Bronchial epithelial cell (primary cell): Measurements from ENCODE around the gene CPSF4L. TPM values are rescaled to one million over a fixed set of nuclear protein-coding genes. Genes with fewer than 3 reads are reported as not detected.

Experiments
- DNase-seq: peaks from one replicate; pipeline ENCODE4 v3.0.0-alpha.2; 2010; ENCODE audit warnings: low read depth
- FAIRE-seq: peaks from 2 replicates; lab custom pipeline; 2011; peaks lifted over from hg19 to GRCh38; lab: Jason Lieb, UNC
- H3K27me3 ChIP-seq: 2 replicates; pipeline ENCODE4 v1.5.1; 2011; ENCODE audit warnings: low read length; ENCODE audit not compliant: control insufficient read depth, insufficient read depth
- H3K36me3 ChIP-seq: 2 replicates; pipeline ENCODE4 v1.5.1; 2011; ENCODE audit warnings: low read length; ENCODE audit not compliant: control insufficient read depth, insufficient read depth
- H3K4me3 ChIP-seq: 2 replicates; pipeline ENCODE4 v1.5.1; 2011; ENCODE audit warnings: mild to moderate bottlenecking, low read depth, low read length, control low read depth
- total RNA-seq: library from RNA; depleted of rRNA; stranded (reverse); fragments of >200 nt; gene quantifications from 2 replicates; pipeline ENCODE4 v1.2.1, GENCODE V29; 2014
- TF ChIP-seq, protein P1 (sequence below): IDR thresholded peaks from 2 replicates; pipeline ENCODE4 v1.5.1; 2011; ENCODE audit warnings: mild to moderate bottlenecking, moderate library complexity, low read length, control low read depth, inconsistent platforms; ENCODE audit not compliant: insufficient read depth, severe bottlenecking

The CPSF4L gene
- total RNA-seq, 1 donor from 2014 or later, result not detected

DNA sequence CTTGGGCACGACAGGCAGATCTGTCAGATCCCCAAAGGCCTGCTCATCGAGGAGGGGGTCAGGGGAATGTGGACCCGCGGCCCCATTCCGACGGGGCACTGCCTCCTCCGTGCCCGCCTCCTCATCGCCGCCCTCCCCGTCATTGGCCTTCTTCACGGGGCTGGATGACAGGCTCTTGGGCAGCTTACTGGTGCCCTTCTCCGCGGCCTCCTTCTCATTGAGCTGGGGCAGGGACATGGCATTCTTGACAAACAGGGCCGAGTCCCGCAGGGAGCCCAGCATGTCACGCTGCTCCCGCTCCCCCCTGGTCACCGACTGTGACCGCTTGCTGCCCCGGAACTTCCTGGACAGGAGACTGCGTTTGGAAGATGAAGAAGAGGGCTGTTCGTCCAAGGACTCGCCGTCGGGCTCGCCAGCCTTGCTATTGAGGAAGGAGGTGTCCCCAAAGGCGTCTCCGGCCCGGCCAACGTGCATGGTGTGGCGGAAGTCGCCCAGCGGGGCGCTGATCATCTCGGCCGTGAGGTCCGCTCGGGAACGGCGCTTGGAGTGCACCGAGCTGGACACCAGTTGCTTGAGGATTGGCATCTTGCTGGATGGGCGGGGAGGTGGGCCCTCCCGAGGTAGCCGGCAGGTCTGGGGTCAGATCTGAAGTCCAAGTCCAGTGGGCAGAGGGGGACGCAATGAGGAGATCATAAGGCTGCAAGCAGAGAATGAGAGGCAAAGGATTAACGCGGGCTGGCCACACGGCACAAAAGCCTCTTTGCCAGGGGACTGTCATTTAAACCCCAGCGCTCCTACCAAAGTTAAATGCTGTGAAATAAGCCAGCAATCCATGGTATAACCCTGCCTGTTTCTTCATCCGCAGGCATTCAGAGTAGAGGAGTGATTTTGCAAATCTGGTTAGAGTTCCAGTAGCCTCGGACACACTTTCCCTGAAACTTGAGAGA is 24.5 kb upstream of the CPSF4L start:
- FAIRE-seq (no peak), DNase-seq (no peak)
- H3K36me3 ChIP-seq, result peaks cover 20% of the 10 kb centered on the region
- H3K27me3 ChIP-seq, result no peaks in the 10 kb centered on the region
- TF ChIP-seq, protein P1, sequence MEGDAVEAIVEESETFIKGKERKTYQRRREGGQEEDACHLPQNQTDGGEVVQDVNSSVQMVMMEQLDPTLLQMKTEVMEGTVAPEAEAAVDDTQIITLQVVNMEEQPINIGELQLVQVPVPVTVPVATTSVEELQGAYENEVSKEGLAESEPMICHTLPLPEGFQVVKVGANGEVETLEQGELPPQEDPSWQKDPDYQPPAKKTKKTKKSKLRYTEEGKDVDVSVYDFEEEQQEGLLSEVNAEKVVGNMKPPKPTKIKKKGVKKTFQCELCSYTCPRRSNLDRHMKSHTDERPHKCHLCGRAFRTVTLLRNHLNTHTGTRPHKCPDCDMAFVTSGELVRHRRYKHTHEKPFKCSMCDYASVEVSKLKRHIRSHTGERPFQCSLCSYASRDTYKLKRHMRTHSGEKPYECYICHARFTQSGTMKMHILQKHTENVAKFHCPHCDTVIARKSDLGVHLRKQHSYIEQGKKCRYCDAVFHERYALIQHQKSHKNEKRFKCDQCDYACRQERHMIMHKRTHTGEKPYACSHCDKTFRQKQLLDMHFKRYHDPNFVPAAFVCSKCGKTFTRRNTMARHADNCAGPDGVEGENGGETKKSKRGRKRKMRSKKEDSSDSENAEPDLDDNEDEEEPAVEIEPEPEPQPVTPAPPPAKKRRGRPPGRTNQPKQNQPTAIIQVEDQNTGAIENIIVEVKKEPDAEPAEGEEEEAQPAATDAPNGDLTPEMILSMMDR, result no peak
- no peak overlapping the region for H3K4me3 ChIP-seq

DNA sequence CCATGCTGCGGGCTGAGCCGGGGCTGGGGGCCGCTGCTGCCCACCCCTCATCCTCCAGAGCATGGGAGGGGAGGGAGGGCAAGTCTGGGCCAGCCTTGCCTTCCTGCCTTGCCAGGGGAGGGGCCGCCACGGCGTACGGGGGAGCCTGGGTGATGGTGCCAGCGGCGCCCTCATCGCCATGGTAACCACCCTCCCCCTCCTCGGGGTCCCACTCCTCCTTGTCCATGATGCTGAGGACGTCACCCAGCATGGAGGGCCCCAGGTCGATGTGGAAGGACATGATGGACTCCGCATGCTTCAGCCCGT is 23.9 kb upstream of the CPSF4L start:
- DNase-seq (no peak), FAIRE-seq (no peak)
- TF ChIP-seq, protein P1, result no peak
- H3K36me3 ChIP-seq, result peaks cover 20% of the 10 kb centered on the region
- H3K4me3 ChIP-seq, result no peak overlapping the region
- no peaks in the 10 kb centered on the region for H3K27me3 ChIP-seq

DNA sequence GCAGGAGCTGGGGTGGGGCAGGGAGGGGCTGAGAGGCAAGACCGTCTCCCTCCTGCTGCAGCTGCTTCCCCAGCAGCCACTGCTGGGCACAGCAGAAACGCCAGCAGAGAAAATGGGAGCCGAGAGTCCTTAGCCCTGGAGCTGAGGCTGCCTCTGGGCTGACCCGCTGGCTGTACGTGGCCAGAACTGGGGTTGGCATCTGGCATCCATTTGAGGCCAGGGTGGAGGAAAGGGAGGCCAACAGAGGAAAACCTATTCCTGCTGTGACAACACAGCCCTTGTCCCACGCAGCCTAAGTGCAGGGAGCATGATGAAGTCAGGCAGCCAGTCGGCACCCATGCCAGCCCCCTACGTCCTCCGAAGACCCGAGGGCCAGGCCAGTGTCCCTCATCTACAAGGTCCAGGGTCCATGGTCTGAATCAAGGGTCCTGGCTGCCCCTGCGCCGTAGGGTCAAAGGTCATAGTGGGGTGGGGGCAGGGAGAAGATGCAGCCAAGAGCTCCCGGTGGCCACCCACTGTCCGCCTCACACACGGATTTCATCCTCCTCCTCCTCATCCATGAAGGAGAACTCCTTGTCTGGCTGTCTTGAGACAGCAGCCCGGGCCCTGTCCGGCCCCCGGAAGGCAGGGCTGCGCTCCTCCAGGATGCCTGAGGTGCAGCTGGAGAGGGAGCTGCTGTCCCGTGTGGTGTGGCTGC is 23.4 kb upstream of the CPSF4L start:
- FAIRE-seq, result no peak
- Histone ChIP-seq H3K36me3 (peaks cover 20% of the 10 kb centered on the region), H3K4me3 (no peak overlapping the region), H3K27me3 (no peaks in the 10 kb centered on the region)
- TF ChIP-seq, protein P1, result no peak
- no peak for DNase-seq

DNA sequence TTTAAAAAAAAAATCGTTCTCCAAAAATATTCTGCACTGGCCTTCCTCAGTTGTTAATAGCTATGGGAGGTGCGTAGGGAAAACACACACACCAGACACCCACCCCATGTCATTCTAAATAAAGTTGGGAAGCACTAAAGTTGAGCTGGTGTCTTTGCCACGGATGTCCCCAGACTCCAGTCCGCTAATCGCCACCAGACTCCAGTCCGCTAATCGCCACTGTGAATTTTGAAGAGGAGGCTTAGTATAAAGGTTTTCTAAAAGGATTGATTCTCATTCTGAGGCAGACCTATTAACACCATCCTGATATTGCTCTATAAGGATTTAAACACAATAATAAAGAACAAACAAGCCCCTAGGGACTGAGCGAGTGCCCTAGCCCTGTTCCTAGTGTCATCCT is 22.7 kb upstream of the CPSF4L start:
- TF ChIP-seq, protein P1, result no peak
- H3K27me3 ChIP-seq, result no peaks in the 10 kb centered on the region
- DNase-seq (no peak), FAIRE-seq (no peak)
- no peak overlapping the region for H3K4me3 ChIP-seq
- H3K36me3 ChIP-seq, result peaks cover 20% of the 10 kb centered on the region

DNA sequence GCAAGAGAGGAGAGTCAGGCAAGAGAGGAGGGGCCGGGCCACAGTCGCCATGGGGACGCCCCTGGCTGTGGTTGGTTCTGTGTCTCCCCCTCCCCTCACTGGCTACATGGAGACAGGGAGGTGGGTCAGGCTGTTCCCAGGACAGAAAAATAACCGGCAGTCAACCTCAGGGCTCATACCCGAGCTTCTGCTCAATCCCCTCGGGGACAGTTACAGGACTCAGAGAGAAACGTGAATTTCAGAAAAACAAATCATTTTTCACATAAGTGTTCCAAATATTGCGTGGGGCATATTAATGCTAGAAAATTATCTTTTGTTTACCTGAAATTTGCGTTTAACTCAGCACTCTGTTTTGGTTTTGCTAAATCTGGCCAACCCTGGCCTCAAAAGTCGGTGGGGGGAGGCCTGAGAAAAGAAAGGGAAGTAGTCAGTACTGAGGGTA is 22.2 kb upstream of the CPSF4L start:
- Histone ChIP-seq H3K27me3 (no peaks in the 10 kb centered on the region), H3K4me3 (no peak overlapping the region), H3K36me3 (peaks cover 20% of the 10 kb centered on the region)
- FAIRE-seq (no peak), DNase-seq (no peak)
- TF ChIP-seq, protein P1, result no peak
